HG02763 (cell line): ENCODE measurements around the gene USP46.

Experiments used
- ATAC-seq: cut with Tn5 transposase; IDR thresholded peaks from one replicate; pipeline ENCODE4 v1.9.1; 2021; ENCODE audit warnings: mild to moderate bottlenecking, moderate library complexity; ENCODE audit not compliant: unreplicated experiment

USP46 gene, protein sequence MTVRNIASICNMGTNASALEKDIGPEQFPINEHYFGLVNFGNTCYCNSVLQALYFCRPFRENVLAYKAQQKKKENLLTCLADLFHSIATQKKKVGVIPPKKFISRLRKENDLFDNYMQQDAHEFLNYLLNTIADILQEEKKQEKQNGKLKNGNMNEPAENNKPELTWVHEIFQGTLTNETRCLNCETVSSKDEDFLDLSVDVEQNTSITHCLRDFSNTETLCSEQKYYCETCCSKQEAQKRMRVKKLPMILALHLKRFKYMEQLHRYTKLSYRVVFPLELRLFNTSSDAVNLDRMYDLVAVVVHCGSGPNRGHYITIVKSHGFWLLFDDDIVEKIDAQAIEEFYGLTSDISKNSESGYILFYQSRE

GRCh38 chr4:52659001-52659721 lies at the start of gene USP46:
USP46 (minus strand) TSS chr4:52659301; CDS start chr4:52659150, 151 bp downstream.
- ATAC-seq = peak; percentile 85

GRCh38 chr4:52704661-52705060 lies 45.6 kb upstream of the USP46 start:
- no peak for ATAC-seq

DNA sequence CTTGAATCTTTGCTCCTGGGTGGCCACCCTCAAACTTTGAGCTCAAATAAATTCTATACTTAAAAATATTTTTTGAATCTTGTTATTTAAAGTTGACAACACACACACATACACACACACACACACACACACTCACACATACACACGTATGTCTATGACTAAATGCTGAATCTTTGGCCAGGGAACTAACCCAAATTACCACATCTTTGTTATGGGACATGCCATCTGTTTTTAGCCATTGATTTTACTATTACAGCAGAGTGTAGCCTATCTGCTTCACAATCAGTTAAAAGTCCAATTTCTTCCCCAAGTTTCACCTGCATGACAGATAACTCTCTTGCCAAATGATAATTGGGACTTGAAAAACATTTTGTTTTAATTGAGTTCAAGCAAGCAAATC lies 45.0 kb upstream of the USP46 start:
- no peak for ATAC-seq

GRCh38 chr4:52701207-52701606 lies 42.1 kb upstream of the USP46 start:
- peak; percentile 96 for ATAC-seq

DNA sequence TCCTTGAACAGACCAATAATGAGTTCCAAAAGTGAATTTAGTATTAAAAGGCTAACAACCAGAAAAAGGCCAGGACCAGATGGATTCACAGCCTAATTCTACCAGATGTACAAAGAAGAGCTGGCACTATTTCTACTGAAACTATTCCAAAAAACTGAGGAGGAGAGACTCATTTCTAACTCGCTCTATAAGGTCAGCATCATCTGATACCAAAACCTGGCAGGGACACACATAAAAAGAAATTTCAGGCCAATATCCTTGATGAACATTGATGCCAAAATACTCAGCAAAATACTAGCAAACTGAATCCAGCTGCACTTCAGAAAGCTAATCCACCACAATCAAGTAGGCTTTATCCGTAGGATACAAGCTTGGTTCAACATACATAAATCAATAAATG lies 35.8 kb upstream of the USP46 start:
- no peak for ATAC-seq

GRCh38 chr4:52693492-52693891 lies 34.4 kb upstream of the USP46 start:
- no peak for ATAC-seq

GRCh38 chr4:52689096-52689495 lies 30.0 kb upstream of the USP46 start:
- no peak for ATAC-seq

GRCh38 chr4:52687696-52688095 lies 28.6 kb upstream of the USP46 start:
- no peak for ATAC-seq

GRCh38 chr4:52685316-52685715 lies 26.2 kb upstream of the USP46 start:
- no peak for ATAC-seq

- no peak for ATAC-seq
Measured at GRCh38 chr4:52684896-52685295, 25.8 kb upstream of the USP46 start.

GRCh38 chr4:52680381-52680780 lies 21.3 kb upstream of the USP46 start:
- no peak for ATAC-seq

GRCh38 chr4:52676536-52676935 lies 17.4 kb upstream of the USP46 start:
- no peak for ATAC-seq

- ATAC-seq = no peak
Measured at GRCh38 chr4:52675111-52675510, 16.0 kb upstream of the USP46 start.

- no peak for ATAC-seq
Measured at GRCh38 chr4:52670739-52671138, 11.6 kb upstream of the USP46 start.

- ATAC-seq = no peak
Measured at GRCh38 chr4:52670121-52670520, 11.0 kb upstream of the USP46 start.

- ATAC-seq = peak; percentile 69
Measured at GRCh38 chr4:52665592-52665991, 6.5 kb upstream of the USP46 start.

DNA sequence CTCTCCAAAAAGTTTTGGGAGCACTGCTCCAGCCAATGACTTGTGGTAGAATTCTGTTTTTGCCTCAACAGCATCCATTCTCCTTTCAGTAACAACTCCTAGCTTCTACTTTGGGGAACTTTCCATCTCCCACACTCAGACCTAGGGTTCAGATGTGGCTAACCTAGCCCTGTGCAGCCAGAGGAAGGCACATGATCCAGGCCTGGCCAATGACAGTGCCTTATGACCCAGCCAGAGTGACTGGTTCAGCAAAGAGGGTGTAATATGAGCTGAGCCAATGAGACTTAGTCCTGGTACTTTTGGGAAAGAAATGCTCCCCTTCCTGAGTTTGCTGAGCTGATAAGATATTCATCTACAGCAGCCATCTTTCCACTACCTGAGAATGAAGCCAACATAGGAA lies 5.4 kb upstream of the USP46 start:
- no peak for ATAC-seq

DNA sequence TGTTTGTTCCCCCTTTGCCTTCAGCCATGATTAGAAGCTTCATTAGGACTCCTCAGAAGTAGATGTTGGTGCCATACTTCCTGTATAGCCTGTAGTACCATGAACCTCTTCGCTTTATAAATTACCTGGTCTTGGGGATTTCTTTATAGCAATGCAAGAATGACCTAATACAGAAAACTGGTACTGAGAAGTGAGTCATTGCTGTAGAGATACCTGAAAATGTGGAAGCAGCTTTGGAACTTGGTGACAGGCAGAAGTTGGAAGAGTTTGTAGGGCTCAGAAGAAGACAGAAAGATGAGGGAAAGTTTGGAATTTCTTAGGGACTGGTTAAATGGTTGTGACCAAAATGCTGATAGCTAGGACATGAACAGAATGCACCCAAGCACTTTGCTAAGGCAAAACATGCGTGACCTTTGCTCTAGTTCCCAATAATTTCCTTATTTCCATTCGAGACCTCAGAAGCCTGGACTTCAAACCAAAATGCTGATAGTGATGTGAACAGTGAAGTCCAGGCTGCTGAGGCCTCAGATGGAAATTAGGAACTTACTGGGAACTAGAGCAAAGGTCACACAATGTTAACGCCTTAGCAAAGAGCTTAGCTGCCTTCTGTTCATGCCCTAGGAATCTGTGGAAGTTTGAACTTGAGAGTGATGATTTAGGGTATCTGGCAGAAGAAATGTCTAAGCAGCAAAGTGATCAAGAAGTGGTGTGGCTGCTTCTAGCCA lies 3.0 kb upstream of the USP46 start:
- ATAC-seq = no peak

GRCh38 chr4:52660643-52661042 lies 1.5 kb upstream of the USP46 start:
- ATAC-seq = no peak

DNA sequence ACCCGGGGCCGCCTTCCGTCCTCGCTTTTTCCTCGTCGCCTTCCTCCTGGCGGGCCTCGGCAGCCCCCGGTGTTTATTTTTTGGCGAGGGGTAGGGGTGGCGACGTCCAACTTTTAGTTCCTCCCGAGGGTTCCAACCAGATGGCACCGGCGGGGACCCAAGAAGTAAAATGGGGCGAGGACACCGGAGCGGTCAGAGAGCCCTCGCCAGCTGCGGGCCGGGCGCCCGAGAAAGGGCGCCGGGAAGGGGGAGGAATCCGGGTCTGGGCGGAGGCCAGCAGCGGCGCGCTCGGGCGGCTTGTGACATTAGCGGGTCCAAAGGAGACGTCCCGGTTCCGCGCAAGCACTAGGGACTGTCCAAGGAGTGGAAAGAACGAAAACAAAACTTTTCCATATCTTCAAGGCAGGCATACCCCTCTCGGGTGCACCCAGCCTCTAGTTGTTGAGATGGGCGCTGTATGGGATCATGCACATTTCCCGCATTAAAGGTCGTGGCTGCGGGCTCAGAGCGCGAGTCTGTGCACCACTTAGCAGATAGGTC lies 691 bp upstream of the USP46 start:
- peak; percentile 16 for ATAC-seq

- ATAC-seq = no peak
Measured at GRCh38 chr4:52658641-52659000, 480 bp downstream of the USP46 start.
